ENCODE results near the gene BAIAP3. TPM values are rescaled to one million over a fixed set of nuclear protein-coding genes. Genes with fewer than 3 reads are reported as not detected.

The BAIAP3 gene
- total RNA-seq, 3 donors from 2014 or later: 5.6 to 14.6 (median 5.7) TPM

- DNase-seq (peak; percentile 52 to 85 (median 73)), ATAC-seq (peak; percentile 80)
- Histone ChIP-seq H3K36me3 (ENCODE audit: low read depth) (no peaks in the 10 kb centered on the region), H3K4me3 (no peak overlapping the region), H3K4me1 (ENCODE audit: low read depth) (peaks cover 8% of the 10 kb centered on the region), H3K9me3 (no peaks in the 10 kb centered on the region)
- no peak for TF ChIP-seq CTCF (IDR thresholded peaks at IDR 0.05)
- intact Hi-C loops (cut with DNase I, micrococcal nuclease): no loop called here
Measured at GRCh38 chr16:1378804-1379303, 45.4 kb downstream of the BAIAP3 start.

- ATAC-seq (peak; percentile 96), DNase-seq (peak in 2 of 3 donors; percentile 74 to 79)
- H3K9me3 ChIP-seq: no peaks in the 10 kb centered on the region
- intact Hi-C loops (cut with DNase I, micrococcal nuclease): no loop called here
- peaks cover 8% of the 10 kb centered on the region for H3K4me1 ChIP-seq (ENCODE audit: low read depth)
- no peaks in the 10 kb centered on the region for H3K36me3 ChIP-seq (ENCODE audit: low read depth)
- TF ChIP-seq CTCF (IDR thresholded peaks at IDR 0.05): no peak
- H3K4me3 ChIP-seq: no peak overlapping the region
Measured at GRCh38 chr16:1379304-1380076, 46.0 kb downstream of the BAIAP3 start.

GRCh38 chr16:1380195-1380594 lies 46.8 kb downstream of the BAIAP3 start:
- intact Hi-C loops (cut with DNase I, micrococcal nuclease): no loop called here
- DNase-seq (no peak), ATAC-seq (no peak)
- Histone ChIP-seq H3K36me3 (ENCODE audit: low read depth) (no peaks in the 10 kb centered on the region), H3K4me3 (no peak overlapping the region), H3K9me3 (no peaks in the 10 kb centered on the region), H3K4me1 (ENCODE audit: low read depth) (peaks cover 8% of the 10 kb centered on the region)
- no peak for TF ChIP-seq CTCF (IDR thresholded peaks at IDR 0.05)

GRCh38 chr16:1381612-1382406 lies 48.4 kb downstream of the BAIAP3 start:
- no peak for ATAC-seq
- H3K4me3 ChIP-seq: no peak overlapping the region
- intact Hi-C loops (cut with DNase I, micrococcal nuclease): no loop called here
- H3K36me3 ChIP-seq (ENCODE audit: low read depth): no peaks in the 10 kb centered on the region
- peaks cover 8% of the 10 kb centered on the region for H3K4me1 ChIP-seq (ENCODE audit: low read depth)
- H3K9me3 ChIP-seq: no peaks in the 10 kb centered on the region
- TF ChIP-seq CTCF (IDR thresholded peaks at IDR 0.05): no peak
- no peak for DNase-seq

- Histone ChIP-seq H3K9me3 (no peaks in the 10 kb centered on the region), H3K4me1 (ENCODE audit: low read depth) (peaks cover 7% of the 10 kb centered on the region), H3K36me3 (ENCODE audit: low read depth) (no peaks in the 10 kb centered on the region), H3K4me3 (no peak overlapping the region)
- intact Hi-C loops (cut with DNase I, micrococcal nuclease): no loop called here
- TF ChIP-seq CTCF (IDR thresholded peaks at IDR 0.05): no peak
- ATAC-seq (no peak), DNase-seq (no peak)
Measured at GRCh38 chr16:1383556-1383955, 50.1 kb downstream of the BAIAP3 start.
